COR-L47 (cell line): ENCODE measurements around the gene SORCS2.

Source experiments
- DNase-seq: peaks from one replicate; lab custom pipeline; 2025; lab: John Stamatoyannopoulos, UW

The SORCS2 gene

GRCh38 chr4:7186516-7187167 lies 5.7 kb upstream of the SORCS2 start:
- no peak for DNase-seq

- DNase-seq = no peak
Observed at GRCh38 chr4:7187168-7187535, 5.2 kb upstream of the SORCS2 start.

- DNase-seq = no peak
Observed at GRCh38 chr4:7187691-7188090, 4.6 kb upstream of the SORCS2 start.

GRCh38 chr4:7189066-7189465 lies 3.3 kb upstream of the SORCS2 start:
- DNase-seq = no peak

GRCh38 chr4:7189475-7190277 lies 2.7 kb upstream of the SORCS2 start:
- DNase-seq = no peak

GRCh38 chr4:7190278-7190594 lies 2.1 kb upstream of the SORCS2 start:
- no peak for DNase-seq

- no peak for DNase-seq
Observed at GRCh38 chr4:7190691-7191545, 1.4 kb upstream of the SORCS2 start.

- DNase-seq = no peak
Observed at GRCh38 chr4:7191546-7192251, 639 bp upstream of the SORCS2 start.

GRCh38 chr4:7193030-7193958 lies 956 bp downstream of the SORCS2 start:
- peak; percentile 39 for DNase-seq

GRCh38 chr4:7194251-7195140 lies 2.2 kb downstream of the SORCS2 start:
- DNase-seq = peak; percentile 14

GRCh38 chr4:7195141-7195515 lies 2.8 kb downstream of the SORCS2 start:
- DNase-seq = no peak

GRCh38 chr4:7195546-7196287 lies 3.4 kb downstream of the SORCS2 start:
- no peak for DNase-seq

- no peak for DNase-seq
Observed at GRCh38 chr4:7196288-7196651, 3.9 kb downstream of the SORCS2 start.

GRCh38 chr4:7196736-7197135 lies 4.4 kb downstream of the SORCS2 start:
- no peak for DNase-seq

GRCh38 chr4:7197910-7198309 lies 5.6 kb downstream of the SORCS2 start:
- no peak for DNase-seq

GRCh38 chr4:7198440-7199128 lies 6.2 kb downstream of the SORCS2 start:
- no peak for DNase-seq

GRCh38 chr4:7199129-7199725 lies 6.9 kb downstream of the SORCS2 start:
- DNase-seq = no peak

GRCh38 chr4:7199771-7200441 lies 7.6 kb downstream of the SORCS2 start:
- DNase-seq = no peak
